Mesenchymal stem cell (in vitro differentiated cells and primary cell): ENCODE data around the gene CHST15.
"Not testable (repeated sequence)": the region's sequence is repeated elsewhere in the genome, so short reads cannot be mapped to it uniquely, and the experiment has no call there.

ENCODE experiments used
- DNase-seq: peaks from one replicate; pipeline ENCODE4 v3.0.0-alpha.2; 2013
- H2AFZ ChIP-seq: one replicate; pipeline ENCODE4 v1.6.1; 2013; ENCODE audit warnings: low read depth, mild to moderate bottlenecking, control low read depth, inconsistent platforms, low read length, moderate library complexity
- H2AK5ac ChIP-seq: 2 replicates; pipeline ENCODE4 v1.6.1; 2013; ENCODE audit warnings: low read length, moderate library complexity, mild to moderate bottlenecking, inconsistent platforms; ENCODE audit not compliant: severe bottlenecking
- H2BK120ac ChIP-seq: one replicate; pipeline ENCODE4 v1.6.1; 2013; ENCODE audit warnings: low read depth, mild to moderate bottlenecking, inconsistent platforms, low read length, moderate library complexity
- H2BK12ac ChIP-seq, 2 experiments: one replicate each; pipeline ENCODE4 v1.6.1; 2013; ENCODE audit warnings: inconsistent platforms in 2 of 2, low read length in 2 of 2, mild to moderate bottlenecking in 2 of 2, moderate library complexity in 2 of 2, control low read depth in 1 of 2
- H2BK15ac ChIP-seq: one replicate; pipeline ENCODE4 v1.6.1; 2013; ENCODE audit warnings: mild to moderate bottlenecking, low read depth, inconsistent platforms; ENCODE audit not compliant: poor library complexity, severe bottlenecking
- H2BK5ac ChIP-seq: 2 replicates; pipeline ENCODE4 v1.6.1; 2013; ENCODE audit warnings: low read depth, mild to moderate bottlenecking, low read length, control low read depth, inconsistent platforms; ENCODE audit not compliant: poor library complexity, severe bottlenecking
- H3K14ac ChIP-seq, 2 experiments: one replicate each; pipeline ENCODE4 v1.6.1; 2013; ENCODE audit warnings: inconsistent platforms in 2 of 2, low read length in 2 of 2, control low read depth in 1 of 2, mild to moderate bottlenecking in 1 of 2, moderate library complexity in 1 of 2
- H3K18ac ChIP-seq, 2 experiments: one replicate each; pipeline ENCODE4 v1.6.1; 2013; ENCODE audit warnings: inconsistent platforms in 2 of 2, low read length in 2 of 2, control low read depth in 1 of 2, low read depth in 1 of 2, mild to moderate bottlenecking in 1 of 2
- H3K23ac ChIP-seq, 2 experiments: one replicate each; pipeline ENCODE4 v1.6.1; 2013; ENCODE audit warnings: inconsistent platforms in 2 of 2, low read length in 2 of 2, mild to moderate bottlenecking in 2 of 2, moderate library complexity in 2 of 2, control low read depth in 1 of 2
- H3K27ac ChIP-seq: 2 replicates; pipeline ENCODE4 v1.5.1; 2013; ENCODE audit warnings: mild to moderate bottlenecking, moderate library complexity, low read length, control low read depth, inconsistent platforms; ENCODE audit not compliant: poor library complexity, severe bottlenecking
- H3K27me3 ChIP-seq, 2 experiments: 2 replicates each; pipeline versions ENCODE4 v1.6.1 to v1.7.0; 2013; ENCODE audit warnings: low read length in 2 of 2, mild to moderate bottlenecking in 2 of 2, moderate library complexity in 2 of 2, control low read depth in 1 of 2, inconsistent platforms in 1 of 2; ENCODE audit not compliant: control insufficient read depth in 1 of 2, insufficient read depth in 1 of 2
- H3K36me3 ChIP-seq, 2 experiments: 2 replicates each; pipeline versions ENCODE4 v1.6.1 to v1.7.0; 2013; ENCODE audit warnings: low read length in 2 of 2, control low read depth in 1 of 2, inconsistent platforms in 1 of 2, low read depth in 1 of 2, mild to moderate bottlenecking in 1 of 2; ENCODE audit not compliant: insufficient read depth in 2 of 2, control insufficient read depth in 1 of 2
- H3K4ac ChIP-seq, 2 experiments: one replicate each; pipeline ENCODE4 v1.6.1; 2013; ENCODE audit warnings: inconsistent platforms in 2 of 2, low read length in 2 of 2, mild to moderate bottlenecking in 2 of 2, moderate library complexity in 2 of 2, control low read depth in 1 of 2, low read depth in 1 of 2
- H3K4me1 ChIP-seq: 2 replicates; pipeline ENCODE4 v1.6.1; 2013; ENCODE audit warnings: low read depth, low read length, control low read depth; ENCODE audit not compliant: control insufficient read depth, insufficient read depth
- H3K4me2 ChIP-seq: 2 replicates; pipeline ENCODE4 v1.6.1; 2013; ENCODE audit warnings: low read length, mild to moderate bottlenecking, inconsistent platforms; ENCODE audit not compliant: poor library complexity, severe bottlenecking
- H3K4me3 ChIP-seq, 2 experiments: 2 replicates each; pipeline versions ENCODE4 v1.5.1 to v1.7.0; 2013; ENCODE audit warnings: low read length in 2 of 2, mild to moderate bottlenecking in 2 of 2, control low read depth in 1 of 2, low read depth in 1 of 2; ENCODE audit not compliant: insufficient read depth in 1 of 2
- H3K79me1 ChIP-seq: replicated peaks from 2 replicates; pipeline ENCODE4 v1.6.1; 2013; ENCODE audit warnings: mild to moderate bottlenecking, control low read depth, low read length, inconsistent platforms; ENCODE audit not compliant: poor library complexity, severe bottlenecking
- H3K9ac ChIP-seq: 2 replicates; pipeline ENCODE4 v1.7.0; 2013; ENCODE audit warnings: mild to moderate bottlenecking, low read length, moderate library complexity
- H3K9me3 ChIP-seq: 2 replicates; pipeline ENCODE4 v1.7.0; 2013; ENCODE audit warnings: mild to moderate bottlenecking, low read length; ENCODE audit not compliant: control insufficient read depth
- H4K8ac ChIP-seq: one replicate; pipeline ENCODE4 v1.6.1; 2013; ENCODE audit warnings: inconsistent platforms, mild to moderate bottlenecking, low read length, moderate library complexity
- H4K91ac ChIP-seq: one replicate; pipeline ENCODE4 v1.6.1; 2013; ENCODE audit warnings: mild to moderate bottlenecking, low read length, inconsistent platforms
- WGBS: methylation state at CpG from one replicate; pipeline ENCODE4 v1.1.7; 2013; ENCODE audit warnings: mixed read lengths; 5-methylcytosine and 5-hydroxymethylcytosine counted together

Gene CHST15

GRCh38 chr10:124036746-124037145 lies 56.7 kb downstream of the CHST15 start:
- H2BK5ac ChIP-seq: no peak overlapping the region
- H3K27me3 ChIP-seq: no peaks in the 10 kb centered on the region
- H4K8ac ChIP-seq: no peak overlapping the region
- H3K4me2 ChIP-seq: no peak overlapping the region
- no peak overlapping the region for H2AK5ac ChIP-seq
- peaks cover 15% of the 10 kb centered on the region for H3K79me1 ChIP-seq
- no peak overlapping the region for H2BK120ac ChIP-seq
- no peak overlapping the region for H3K9ac ChIP-seq
- no peaks in the 10 kb centered on the region for H3K9me3 ChIP-seq
- no peak for DNase-seq
- H3K4me3 ChIP-seq: no peak overlapping the region
- H3K27ac ChIP-seq: no peak overlapping the region
- peaks cover 14 to 50% of the 10 kb centered on the region in 2 experiments for H3K36me3 ChIP-seq
- 95% methylated on average over 8 of the region's 8 CpGs for WGBS
- no peak overlapping the region for H2AFZ ChIP-seq
- no peak overlapping the region for H3K4ac ChIP-seq
- H3K18ac ChIP-seq: no peak overlapping the region
- no peak overlapping the region for H2BK15ac ChIP-seq
- no peak overlapping the region for H3K23ac ChIP-seq
- no peak overlapping the region for H3K14ac ChIP-seq
- no peak overlapping the region for H4K91ac ChIP-seq
- H3K4me1 ChIP-seq: peaks cover 17% of the 10 kb centered on the region
- no peak overlapping the region for H2BK12ac ChIP-seq

- Histone ChIP-seq H3K4me2 (no peak overlapping the region), H3K79me1 (peaks cover 18% of the 10 kb centered on the region), H4K91ac (no peak overlapping the region), H2BK120ac (no peak overlapping the region), H3K4me1 (peaks cover 17% of the 10 kb centered on the region), H3K14ac (no peak overlapping the region), H3K23ac (no peak overlapping the region), H2BK5ac (no peak overlapping the region), H4K8ac (no peak overlapping the region), H2BK12ac (no peak overlapping the region), H2AK5ac (no peak overlapping the region), H2AFZ (no peak overlapping the region), H3K27ac (no peak overlapping the region), H3K4me3 (no peak overlapping the region), H3K18ac (no peak overlapping the region), H3K4ac (no peak overlapping the region), H2BK15ac (no peak overlapping the region), H3K9ac (no peak overlapping the region), H3K9me3 (no peaks in the 10 kb centered on the region), H3K36me3 (peaks cover 14 to 51% of the 10 kb centered on the region in 2 experiments), H3K27me3 (no peaks in the 10 kb centered on the region)
- WGBS: 78% methylated on average over 20 of the region's 21 CpGs
- DNase-seq: no peak
Observed at GRCh38 chr10:124035928-124036558, 57.4 kb downstream of the CHST15 start.

GRCh38 chr10:124035306-124035927 lies 58.0 kb downstream of the CHST15 start:
- WGBS: 87% methylated on average over 6 of the region's 6 CpGs

DNA sequence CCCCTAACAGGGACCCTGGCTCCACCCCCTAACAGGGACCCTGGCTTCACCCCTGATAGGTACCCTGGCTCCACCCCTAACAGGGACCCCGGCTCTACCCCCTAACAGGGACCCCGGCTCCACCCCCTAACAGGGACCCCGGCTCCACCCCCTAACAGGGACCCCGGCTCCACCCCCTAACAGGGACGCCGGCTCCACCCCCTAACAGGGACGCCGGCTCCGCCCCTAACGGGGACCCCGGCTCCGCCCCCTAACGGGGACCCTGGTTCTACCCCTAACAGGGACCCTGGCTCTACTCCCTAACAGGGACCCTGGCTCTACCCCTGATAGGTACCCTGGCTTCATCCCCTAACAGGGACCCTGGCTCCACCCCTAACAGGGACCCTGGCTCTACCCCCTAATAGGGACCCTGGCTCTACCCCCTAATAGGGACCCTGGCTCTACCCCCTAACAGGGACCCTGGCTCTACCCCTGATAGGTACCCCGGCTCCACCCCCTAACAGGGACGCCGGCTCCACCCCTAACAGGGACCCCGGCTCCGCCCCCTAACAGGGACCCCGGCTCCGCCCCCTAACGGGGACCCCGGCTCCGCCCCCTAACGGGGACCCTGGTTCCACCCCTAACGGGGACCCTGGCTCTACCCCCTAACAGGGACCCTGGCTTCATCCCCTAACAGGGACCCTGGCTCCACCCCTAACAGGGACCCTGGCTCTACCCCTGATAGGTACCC lies 58.7 kb downstream of the CHST15 start:
- Histone ChIP-seq H3K4me1 (peaks cover 17% of the 10 kb centered on the region), H3K79me1 (peaks cover 19% of the 10 kb centered on the region), H3K36me3 (peaks cover 19 to 57% of the 10 kb centered on the region in 2 experiments)
- not testable (repeated sequence) for H3K18ac ChIP-seq, H3K27me3 ChIP-seq, H3K4me3 ChIP-seq, H2AFZ ChIP-seq, H2AK5ac ChIP-seq, H3K4ac ChIP-seq, H3K9ac ChIP-seq, H3K23ac ChIP-seq, H3K9me3 ChIP-seq, H2BK120ac ChIP-seq, H3K27ac ChIP-seq, H2BK5ac ChIP-seq, H2BK15ac ChIP-seq, DNase-seq, H3K4me2 ChIP-seq, H2BK12ac ChIP-seq, H3K14ac ChIP-seq, H4K91ac ChIP-seq, H4K8ac ChIP-seq
- 83% methylated on average over 24 of the region's 25 CpGs for WGBS

More at GRCh38 chr10:124035306-124035927, 58.0 kb downstream of the CHST15 start:
- Histone ChIP-seq H3K4me2 (no peak overlapping the region), H3K27me3 (no peaks in the 10 kb centered on the region), H3K9me3 (no peaks in the 10 kb centered on the region), H3K4me1 (peaks cover 17% of the 10 kb centered on the region), H3K14ac (no peak overlapping the region), H3K9ac (no peak overlapping the region), H4K91ac (no peak overlapping the region), H2AFZ (no peak overlapping the region), H3K18ac (no peak overlapping the region), H2BK5ac (no peak overlapping the region), H2AK5ac (peak overlapping the region; percentile 24), H2BK12ac (no peak overlapping the region), H3K79me1 (peaks cover 20% of the 10 kb centered on the region), H3K27ac (no peak overlapping the region), H3K4me3 (no peak overlapping the region), H2BK120ac (no peak overlapping the region), H3K23ac (no peak overlapping the region), H4K8ac (no peak overlapping the region), H3K36me3 (peaks cover 16 to 54% of the 10 kb centered on the region in 2 experiments), H2BK15ac (no peak overlapping the region), H3K4ac (no peak overlapping the region)
- DNase-seq: no peak
